Loucy (cell line): ENCODE results near the gene NCOA1.

Experiments
- EZH2phosphoT487 ChIP-seq: fragments of 200-600 bp; IDR thresholded peaks from 2 replicates; pipeline ENCODE4 v1.6.1; 2018; ENCODE audit warnings: antibody characterized with exemption, mild to moderate bottlenecking, moderate library complexity, borderline replicate concordance
- TF ChIP-seq, protein P1 (sequence below): fragments of 200-600 bp; sonication (generic); conservative IDR thresholded peaks from 2 replicates; pipeline ENCODE4 v1.5.1; 2014; ENCODE audit warnings: mild to moderate bottlenecking, antibody characterized with exemption, low read length

DNA sequence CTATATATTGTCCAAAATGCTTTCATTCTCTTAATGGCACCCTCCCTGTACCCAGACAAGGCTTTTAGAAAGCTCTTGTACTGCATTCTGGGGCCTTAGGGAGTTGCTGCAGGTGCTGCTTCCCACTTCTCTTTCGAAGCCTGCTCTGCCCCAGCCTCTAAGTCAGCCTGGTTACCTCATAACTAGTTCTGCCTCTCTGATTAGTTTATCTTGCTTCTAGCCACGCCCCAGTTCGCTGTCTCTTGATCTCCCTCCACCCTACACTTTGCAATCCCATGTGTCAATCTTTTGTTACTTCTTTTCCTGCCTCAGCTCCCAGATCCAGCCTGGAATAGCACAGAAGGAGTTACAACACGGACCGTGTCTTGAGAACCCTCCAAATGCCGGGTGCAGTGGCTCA lies 13.8 kb upstream of the NCOA1 start:
- TF ChIP-seq, protein P1, sequence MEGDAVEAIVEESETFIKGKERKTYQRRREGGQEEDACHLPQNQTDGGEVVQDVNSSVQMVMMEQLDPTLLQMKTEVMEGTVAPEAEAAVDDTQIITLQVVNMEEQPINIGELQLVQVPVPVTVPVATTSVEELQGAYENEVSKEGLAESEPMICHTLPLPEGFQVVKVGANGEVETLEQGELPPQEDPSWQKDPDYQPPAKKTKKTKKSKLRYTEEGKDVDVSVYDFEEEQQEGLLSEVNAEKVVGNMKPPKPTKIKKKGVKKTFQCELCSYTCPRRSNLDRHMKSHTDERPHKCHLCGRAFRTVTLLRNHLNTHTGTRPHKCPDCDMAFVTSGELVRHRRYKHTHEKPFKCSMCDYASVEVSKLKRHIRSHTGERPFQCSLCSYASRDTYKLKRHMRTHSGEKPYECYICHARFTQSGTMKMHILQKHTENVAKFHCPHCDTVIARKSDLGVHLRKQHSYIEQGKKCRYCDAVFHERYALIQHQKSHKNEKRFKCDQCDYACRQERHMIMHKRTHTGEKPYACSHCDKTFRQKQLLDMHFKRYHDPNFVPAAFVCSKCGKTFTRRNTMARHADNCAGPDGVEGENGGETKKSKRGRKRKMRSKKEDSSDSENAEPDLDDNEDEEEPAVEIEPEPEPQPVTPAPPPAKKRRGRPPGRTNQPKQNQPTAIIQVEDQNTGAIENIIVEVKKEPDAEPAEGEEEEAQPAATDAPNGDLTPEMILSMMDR = no peak
- TF ChIP-seq EZH2phosphoT487 = no peak
